GM19035 (cell line): ENCODE results near the gene TMEM40.
"Not testable (repeated sequence)": the region's sequence is repeated elsewhere in the genome, so short reads cannot be mapped to it uniquely, and the experiment has no call there.

Experiments
- ATAC-seq: cut with Tn5 transposase; IDR thresholded peaks from one replicate; pipeline ENCODE4 v1.9.1; 2021; ENCODE audit not compliant: unreplicated experiment

TMEM40 gene

DNA sequence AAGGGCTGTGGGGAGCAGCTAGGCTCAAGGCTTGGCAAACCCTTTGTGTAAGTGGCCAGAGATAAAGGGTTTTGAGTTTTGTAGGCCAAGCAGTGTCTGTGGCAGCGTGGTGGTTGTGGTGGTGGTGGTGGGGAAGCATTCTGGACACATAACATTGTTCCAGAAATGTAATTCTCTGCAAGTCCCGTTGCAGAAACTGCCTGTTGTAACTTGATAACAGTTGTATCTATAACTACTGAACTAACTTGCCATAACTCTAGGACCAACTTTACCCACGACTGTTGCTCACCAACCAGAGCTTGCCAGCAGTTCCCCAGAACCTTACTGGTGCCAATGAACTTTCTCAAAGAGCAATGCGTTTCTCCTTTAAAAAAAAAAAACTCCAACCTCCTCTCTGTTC, 18.1 kb upstream of the TMEM40 start:
- ATAC-seq = no peak

DNA sequence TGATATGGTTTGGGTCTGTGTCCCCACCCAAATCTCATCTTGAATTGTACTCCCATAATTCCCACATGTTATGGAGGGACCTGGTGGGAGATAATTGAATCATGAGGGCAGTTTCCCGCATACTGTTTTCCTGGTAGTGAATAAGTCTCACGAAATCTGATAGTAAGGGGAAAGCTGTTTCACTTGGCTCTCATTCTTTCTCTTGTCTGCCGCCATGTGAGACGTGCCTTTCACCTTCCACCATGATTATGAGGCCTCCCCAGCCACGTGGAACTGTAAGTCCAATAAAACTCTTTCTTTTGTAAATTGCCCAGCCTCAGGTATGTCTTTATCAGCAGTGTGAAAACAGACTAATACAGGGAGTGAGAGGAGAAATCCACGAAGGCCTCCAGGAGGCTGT, 16.9 kb upstream of the TMEM40 start:
- not testable (repeated sequence) for ATAC-seq

DNA sequence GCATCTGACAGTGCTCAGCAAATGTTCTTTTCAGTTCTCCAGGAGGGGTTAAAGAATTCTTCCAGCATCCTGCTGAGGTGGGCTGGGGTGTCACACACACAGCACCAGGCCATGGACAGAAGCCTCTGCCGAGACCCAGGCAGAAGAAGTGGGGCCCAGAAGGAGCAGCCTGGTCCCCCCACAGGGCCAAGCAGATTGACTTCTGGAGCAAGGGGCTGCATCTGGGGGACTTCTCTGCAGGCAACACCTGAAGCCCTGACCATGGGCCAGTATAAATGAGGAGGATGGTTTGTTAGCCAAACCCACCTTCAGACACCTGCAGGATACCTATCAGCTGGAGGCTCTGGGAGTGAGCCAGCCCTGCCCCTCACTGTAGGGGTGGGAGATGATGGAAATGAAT, 16.2 kb upstream of the TMEM40 start:
- ATAC-seq = no peak

DNA sequence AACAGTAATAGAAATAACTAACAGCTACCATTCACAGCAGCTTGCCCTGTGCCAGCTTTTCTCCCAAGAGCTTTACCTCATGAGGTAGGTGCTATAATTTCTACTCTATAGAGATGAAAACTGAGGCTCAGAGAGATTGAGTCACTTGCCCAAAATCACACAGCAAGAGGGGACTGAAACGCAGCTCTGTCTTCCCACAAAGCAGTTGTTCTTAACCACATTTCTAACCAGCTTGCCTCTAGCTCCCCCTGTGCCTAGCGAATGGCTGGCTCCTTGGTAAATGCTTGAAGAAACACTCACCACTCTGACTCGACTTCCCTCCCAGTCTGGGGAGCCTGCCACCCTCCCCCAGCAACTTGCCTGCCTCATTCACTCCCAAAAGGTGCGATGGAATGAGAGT, 15.6 kb upstream of the TMEM40 start:
- no peak for ATAC-seq

DNA sequence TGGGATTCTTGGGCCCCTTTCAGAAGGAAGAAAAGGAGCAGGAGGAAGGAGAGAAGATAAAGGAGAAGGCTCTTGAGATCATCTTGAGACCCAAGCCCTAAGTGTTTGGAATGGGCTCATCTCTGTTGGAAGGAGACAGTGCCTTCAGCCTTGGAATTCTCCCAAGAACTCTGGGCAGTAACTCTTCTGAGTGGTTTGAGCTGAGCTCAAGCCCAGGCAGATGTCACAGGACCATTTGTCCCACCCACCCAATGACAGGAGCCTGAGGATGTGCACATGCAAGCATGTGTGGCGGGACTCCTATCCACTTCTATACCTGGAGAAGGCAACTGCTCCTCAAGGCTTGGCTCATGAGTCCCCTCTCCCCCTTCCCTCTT, 14.6 kb upstream of the TMEM40 start:
- no peak for ATAC-seq

DNA sequence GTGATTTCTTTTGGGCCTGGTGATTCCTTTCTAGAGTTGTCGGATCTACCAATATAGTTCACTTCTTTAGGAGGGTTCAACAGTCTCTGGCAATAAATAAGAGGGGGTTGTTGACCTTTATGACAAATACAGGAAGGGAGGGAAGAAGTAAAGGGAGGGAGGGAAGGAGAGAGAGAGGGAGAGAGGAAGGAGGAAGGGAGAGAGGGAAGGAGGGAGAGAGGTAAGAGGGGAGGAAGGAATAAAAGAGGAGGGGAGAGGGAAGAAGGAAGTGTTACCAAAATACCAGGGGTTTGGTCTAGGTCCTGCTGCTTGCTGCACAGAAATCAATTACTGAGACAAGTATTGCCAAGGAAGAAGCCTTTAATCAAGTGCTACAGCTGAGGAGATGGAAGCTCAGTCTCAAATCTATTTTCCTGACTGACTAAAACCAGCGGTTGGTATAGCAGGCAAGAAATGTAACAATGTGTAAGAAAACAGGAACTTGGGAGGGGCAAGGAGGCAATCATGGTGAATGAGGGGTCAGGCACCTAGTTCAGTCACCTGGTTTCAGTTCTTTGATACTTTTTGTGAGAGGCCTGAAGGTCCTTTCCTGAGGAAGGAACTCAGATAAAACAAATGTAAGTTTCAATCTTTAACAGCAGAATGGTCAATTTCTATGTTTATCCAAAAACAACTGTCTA, 14.1 kb upstream of the TMEM40 start:
- ATAC-seq = no peak

DNA sequence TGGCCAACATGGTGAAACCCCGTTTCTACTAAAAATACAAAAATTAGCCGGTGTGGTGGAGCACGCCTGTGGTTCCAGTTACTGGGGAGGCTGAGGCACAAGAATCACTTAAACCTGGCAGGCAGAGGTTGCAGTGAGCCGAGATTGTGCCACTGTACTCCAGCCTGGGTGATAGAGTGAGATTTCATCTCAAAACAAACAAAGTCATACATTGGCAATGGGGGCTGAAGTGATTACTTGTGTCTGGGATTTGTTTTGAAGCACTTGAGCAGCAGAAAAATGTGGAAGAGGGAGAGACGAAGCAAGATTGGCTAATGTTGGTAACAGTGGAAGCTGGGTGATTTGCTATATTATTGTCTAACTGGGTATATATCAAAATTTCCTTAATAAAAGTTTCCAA, 13.4 kb upstream of the TMEM40 start:
- no peak for ATAC-seq

DNA sequence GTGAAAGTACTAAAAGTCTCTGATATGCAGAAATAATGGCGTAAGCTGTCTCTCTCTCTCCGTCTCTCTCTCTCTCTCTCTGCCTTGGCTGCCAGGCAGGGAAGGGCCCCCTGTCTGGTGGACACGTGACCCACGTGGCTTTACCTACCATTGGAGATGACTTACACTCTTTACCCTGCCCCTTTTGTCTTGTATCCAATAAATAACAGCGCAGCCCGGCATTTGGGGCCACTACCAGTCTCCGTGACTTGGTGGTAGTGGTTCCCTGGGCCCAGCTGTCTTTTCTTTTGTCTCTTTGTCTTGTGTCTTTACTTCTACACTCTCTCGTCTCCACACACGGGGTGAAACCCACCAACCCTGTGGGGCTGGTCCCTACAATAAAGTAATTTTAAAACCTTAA, 12.2 kb upstream of the TMEM40 start:
- no peak for ATAC-seq

DNA sequence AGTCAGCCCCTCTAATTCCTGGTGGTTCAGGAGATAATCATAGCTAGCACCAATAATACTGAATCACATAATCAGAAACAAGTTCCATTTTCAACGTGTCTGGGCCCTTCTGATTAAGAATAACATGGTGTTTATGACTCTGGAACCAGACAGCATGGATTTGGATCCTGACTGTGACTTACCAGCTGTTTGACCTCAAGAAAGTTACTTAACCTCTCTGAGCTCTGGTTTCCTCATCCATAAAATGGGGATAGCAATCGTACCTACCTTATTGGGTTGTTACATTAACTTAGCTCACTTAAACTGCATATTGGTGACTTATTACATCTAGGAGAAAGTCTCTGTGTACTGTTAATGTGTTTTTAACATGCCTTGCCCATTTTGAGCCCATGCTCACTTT, 10.7 kb upstream of the TMEM40 start:
- no peak for ATAC-seq

DNA sequence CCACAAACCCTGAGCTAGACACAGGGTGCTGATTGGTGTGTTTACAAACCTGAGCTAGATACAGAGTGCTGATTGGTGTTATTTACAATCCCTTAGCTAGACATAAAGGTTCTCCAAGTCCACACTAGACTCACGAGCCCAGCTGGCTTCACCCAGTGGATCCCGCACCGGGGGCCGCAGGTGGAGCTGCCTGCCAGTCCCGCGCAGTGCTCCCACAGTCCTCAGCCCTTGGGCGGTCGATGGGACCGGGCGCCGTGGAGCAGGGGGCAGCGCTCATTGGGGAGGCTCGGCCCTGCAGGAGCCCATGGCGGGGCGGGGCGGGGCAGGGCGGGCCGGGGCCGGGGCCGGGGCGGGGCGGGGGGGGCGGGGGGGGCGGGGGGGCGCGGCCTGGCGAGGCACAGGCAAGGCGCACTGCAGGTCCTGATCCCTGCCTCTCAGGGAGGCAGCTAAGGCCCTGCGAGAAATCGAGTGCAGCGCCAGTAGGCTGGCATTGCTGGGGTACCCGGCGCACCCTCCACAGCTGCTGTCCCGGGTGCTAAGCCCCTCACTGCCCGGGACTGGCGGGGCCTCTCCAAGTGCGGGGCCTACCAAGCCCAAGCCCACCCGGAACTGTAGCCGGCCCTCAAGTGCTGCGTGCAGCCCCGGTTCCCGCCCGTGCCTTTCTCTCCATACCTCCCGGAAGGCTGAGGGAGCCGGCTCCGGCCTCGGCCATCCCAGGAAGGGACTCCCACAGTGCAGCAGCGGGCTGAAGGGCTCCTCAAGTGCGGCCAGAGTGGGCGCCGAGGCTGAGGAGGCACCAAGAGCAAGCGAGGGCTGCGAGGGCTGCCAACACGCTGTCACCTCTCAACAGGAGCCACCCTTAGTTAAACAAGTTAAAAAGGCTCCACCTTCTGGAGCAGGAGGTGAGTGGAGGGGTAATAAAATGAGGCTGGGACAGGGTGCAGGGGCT, 9.8 kb upstream of the TMEM40 start:
- ATAC-seq = no peak

DNA sequence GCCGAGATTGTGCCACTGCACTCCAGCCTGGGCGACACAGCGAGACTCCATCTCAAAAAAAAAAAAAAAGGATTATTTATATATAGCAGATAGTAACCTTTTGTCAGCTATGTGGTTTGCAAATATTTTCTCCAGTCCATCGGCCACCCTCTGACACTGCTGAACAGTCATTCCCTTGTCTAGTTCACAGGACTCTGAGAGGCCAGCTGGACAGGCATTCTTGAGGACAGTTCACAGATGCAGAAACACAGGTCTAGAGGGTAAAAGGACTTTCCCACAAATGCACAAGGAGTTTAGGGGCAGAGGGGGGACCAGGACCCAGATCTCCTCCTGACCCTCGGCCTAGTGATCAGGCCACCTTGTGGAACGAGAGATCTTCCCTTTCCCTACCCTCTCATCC, 7.5 kb upstream of the TMEM40 start:
- no peak for ATAC-seq

DNA sequence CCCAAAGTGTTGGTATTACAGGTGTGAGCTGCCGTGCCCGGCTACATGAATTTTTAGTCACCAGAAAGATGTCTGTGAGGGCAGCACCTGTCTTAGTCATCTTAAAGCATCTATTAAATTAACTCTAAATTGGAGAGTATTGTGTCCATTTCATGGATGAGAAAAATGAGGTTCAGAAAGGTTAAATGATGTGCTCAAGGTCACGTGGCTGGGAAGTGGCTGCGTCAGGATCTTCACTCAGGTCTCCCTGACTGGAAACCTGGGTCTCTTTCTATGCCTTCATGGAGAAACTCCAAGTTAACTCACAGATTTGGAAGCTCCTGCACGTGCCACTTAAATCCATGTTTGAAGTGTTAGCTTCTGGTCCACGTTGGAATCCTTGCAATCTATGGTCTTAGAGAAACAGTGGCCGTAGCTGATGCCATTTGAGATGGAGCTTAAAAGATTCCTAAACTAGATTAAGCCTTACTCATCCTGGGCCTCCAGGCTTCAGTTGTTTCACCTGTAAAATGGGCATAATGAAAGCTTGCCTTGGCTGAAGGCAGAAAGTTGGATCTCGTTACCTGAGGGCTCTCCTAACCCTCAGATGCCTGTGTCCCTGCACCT, 5.2 kb upstream of the TMEM40 start:
- ATAC-seq = no peak

DNA sequence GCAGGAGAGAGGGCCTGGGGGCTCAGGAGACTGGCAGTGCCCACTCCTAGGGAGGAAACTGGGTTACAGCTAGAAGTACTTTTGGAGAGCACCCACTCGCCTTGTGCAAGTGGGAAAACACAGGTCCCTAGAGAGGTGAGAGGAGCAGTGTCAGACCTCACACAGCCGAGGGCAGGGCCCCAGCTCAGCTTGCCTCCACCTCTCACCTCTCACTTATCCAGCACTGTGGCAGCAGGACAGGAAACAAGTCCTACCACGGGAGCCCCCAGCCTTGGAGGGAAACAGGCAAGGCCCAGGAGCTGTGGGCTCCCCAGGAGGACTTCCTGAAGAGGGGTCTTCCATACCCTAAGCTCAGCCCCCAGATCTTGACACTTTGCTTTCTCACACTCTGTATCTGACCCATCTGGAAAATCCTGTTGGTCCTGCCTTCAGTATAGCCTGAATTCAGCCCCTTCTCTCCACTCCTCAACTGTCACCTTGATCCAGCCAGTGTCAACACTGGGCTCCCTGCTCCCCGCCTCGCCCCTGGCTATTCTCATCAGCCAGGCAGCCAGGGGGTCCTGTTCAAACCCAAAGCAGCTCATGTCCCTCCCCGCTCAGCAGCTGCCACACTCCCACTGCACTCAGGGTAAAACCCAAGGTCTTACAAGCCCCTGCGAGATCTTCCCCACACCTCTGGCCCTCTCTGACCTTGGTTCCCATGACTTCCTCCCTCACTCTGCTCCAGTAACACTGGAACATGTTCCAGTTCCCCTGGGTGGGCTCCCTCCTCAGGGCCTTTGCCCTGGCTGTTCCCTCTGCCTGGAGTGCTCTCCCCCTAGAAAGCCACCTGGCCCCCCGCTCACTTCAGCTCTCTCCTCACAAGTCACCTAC, 870 bp upstream of the TMEM40 start:
- no peak for ATAC-seq

DNA sequence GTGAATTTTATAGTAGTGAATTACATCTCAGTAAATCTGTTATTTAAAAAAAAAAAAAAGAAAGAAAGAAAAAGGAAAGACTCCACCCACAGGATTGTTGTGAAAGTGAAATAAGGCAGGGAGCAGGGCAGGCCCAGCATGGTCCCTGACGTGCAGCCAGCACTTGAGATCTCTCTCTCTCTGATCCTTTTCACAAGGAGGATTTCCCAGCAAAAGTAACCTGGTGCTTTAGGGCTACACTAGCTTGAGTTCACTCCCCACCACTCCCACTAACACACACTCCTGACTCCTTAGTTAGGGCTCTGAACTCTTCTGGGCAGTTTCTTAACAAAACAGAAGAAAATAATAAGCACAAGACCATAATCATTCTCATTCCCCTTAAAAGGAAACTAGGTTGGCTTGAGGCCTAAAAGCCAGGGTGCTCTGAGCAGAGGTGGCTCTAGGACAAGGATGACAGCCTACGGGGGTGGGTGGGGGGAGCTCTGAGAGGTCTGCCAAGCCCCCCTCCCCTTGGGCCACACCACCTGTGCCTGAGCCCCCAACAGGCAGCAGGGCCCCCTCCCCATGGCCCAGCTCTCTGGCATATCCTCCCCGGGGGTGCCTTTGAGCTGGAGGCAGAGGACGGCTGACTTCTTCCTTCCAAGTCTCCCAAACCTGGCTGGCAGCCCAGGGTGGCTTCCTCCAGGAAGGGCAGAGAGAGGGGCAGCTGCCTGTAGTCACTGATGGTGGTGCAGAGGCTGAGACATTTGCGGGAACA, 856 bp downstream of the TMEM40 start:
- no peak for ATAC-seq

DNA sequence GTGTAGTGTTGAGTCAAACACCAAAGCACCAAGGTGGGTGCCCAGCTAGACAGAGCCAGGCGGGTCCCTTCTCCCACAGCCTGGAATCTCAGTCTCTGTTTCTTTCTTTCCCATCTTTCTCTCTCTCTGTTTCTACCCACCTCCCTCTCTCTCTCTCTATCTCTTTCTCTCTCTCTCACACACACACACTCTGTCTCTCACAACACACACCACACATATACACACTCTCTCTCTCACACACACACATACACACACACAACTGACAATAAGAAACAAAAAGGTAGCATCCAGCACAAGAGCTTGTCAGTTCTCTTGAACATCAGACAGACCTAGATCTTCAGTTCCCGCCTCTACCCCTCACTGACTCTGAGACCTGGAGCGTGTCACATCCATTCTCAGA, 2.4 kb downstream of the TMEM40 start:
- no peak for ATAC-seq

DNA sequence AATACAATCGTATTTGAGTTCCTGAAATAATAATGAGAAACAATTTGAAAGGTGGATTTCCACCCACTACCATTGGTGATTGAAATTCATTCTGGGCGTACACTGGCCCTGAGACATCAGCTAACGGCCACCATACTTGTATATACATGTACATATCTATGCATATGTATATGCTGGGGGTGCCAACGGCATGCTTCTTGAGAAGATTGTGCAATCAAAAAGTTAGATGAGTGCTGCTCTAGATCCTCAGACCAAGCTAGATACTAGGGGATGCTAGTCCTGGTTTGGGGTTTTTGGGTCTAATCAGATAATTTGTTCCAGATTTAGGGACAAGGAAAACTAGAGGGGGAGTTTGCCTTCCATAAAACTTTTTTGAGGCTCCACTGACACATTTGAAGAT, 2.9 kb downstream of the TMEM40 start:
- no peak for ATAC-seq

DNA sequence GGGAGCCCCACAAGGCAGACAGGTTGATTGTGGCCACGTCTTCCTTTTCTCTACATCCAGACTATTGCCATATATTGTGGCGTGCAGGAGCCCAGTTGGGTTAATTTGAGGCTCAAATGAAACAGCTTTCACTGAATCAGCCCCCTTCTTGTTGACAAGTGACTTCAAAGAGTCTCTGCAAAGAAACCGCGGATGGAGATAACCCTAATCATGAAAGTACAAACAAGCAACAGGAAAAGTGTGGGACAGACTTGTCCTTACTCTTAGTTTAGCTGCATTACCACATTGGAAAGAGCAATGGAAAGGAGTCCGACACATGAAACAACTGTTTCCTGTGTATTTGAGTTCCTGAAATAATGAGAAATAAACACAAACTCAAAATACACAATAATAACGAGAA, 3.3 kb downstream of the TMEM40 start:
- no peak for ATAC-seq

DNA sequence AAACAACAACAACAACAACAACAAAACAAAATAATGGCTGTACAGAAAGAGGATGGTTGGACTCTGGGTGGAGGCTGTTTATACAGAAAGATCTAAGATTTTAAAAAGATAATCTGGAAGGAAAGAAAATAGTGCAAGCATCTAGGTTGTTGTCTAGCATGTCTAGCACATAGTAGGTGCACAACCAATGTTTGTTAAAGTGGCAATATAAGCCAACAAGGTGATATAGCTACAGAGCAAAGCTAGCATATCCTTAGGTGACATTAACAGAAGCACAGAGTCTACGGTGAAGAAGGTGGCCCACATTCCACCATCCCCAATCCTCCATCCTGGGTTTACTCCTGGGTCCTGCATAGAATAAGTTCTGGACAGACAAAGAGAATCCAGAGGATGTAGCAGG, 4.7 kb downstream of the TMEM40 start:
- no peak for ATAC-seq

DNA sequence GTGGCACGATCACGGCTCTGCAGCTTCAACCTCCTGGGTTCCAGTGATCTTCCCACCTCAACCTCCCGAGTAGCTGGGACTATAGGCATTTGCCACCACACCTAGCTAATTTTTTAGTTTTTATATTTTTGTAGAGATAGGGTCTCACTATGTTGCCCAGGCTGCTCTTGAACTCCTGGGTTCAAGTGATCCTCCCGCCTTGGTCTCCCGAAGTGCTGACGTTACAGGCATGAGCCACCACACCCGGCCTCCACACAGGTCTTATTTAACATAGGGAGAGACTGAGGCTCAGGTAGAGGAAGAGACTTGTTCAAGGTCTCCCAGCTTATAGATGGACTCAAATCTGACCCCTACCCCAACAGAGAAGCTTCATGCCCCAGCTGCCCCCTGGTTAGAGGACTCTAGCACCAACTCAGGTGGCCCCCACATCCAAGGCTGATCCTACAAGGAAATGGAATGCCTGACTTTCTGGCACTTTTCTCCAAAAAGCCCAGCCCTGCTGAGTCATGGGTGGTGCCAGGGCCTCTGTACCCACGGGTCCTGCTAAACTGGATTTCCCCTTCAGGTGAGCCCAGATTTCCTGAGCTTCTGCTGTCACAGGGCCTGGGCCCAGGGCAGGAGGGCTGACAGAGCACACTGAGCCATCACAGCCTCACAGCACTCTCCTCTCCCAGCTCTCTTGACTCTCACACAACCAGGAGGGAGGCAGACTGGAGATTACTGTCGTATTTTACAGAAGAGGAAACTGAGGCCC, 5.6 kb downstream of the TMEM40 start:
- no peak for ATAC-seq

DNA sequence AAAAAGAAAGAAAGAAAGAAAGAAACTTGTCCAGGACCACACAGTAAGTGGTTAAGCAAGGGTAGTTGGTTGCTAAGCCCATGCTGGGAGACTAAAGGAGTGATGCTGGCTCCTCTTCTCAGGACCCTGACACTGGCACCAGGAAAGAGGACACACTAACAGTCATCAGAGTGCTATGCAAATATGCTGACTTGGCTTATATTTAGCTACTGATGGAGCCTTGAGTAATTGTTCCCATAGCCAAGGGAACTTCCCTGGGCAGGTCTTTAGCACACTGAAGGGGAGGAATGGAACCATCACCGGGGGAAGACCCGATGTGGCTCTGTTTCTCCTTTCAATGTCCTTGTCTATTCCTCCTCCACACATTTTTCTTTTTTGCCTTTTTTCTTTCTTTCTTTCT, 6.2 kb downstream of the TMEM40 start:
- ATAC-seq = no peak
